Measurements from ENCODE around the gene VPS37C. TPM values are rescaled to one million over a fixed set of nuclear protein-coding genes. Genes with fewer than 3 reads are reported as not detected.
A peak's percentile ranks its signal among the peaks of the same experiment; 100 is the strongest.
"Not testable (repeated sequence)": the region's sequence is repeated elsewhere in the genome, so short reads cannot be mapped to it uniquely, and the experiment has no call there.

VPS37C gene
- total RNA-seq, 3 donors from 2014 or later (not counting 1 experiment from before 2014, with no cell fraction given), result 6.4 to 6.9 (median 6.5) TPM

DNA sequence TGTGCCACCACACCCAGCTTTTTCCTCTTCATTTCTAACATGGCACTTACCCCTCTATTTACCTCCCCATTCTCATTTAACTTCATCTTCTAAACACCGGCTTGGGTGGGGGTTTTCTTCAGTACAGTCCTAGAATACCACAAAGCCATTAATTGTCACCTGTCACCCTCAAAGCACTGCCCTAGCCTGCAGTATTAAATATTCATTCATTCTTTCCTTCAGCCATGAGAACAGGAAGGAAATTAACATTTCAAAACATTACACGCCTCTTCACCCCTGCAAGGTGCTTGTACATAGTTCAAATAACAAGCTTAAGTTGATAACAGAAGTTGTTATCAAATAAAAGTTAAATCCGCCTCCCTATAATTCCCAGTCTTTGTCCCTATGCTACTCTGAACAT is 10.7 kb upstream of the VPS37C start:
- no peak overlapping the region for H3K4me3 Mint-ChIP-seq
- DNase-seq, result no peak

GRCh38 chr11:61170566-61170965 is 9.3 kb upstream of the VPS37C start:
- no peak for ATAC-seq
- Mint-ChIP-seq H3K36me3 (no peaks in the 10 kb centered on the region), H3K27me3 (ENCODE audit: low read depth in 2 of 2) (peaks cover 5 to 17% of the 10 kb centered on the region in 2 donors), H3K27ac (no peak overlapping the region), H3K4me3 (no peak overlapping the region), H3K9me3 (no peaks in the 10 kb centered on the region), H3K4me1 (peaks cover 11 to 13% of the 10 kb centered on the region in 2 donors)
- no peak for TF ChIP-seq CTCF (IDR thresholded peaks at IDR 0.05)
- Histone ChIP-seq H3K4me1 (ENCODE audit: control insufficient read depth, insufficient read depth, low read length) (peaks cover 3% of the 10 kb centered on the region), H3K36me3 (ENCODE audit: control insufficient read depth, insufficient read depth, low read length) (no peaks in the 10 kb centered on the region), H3K9me3 (ENCODE audit: control insufficient read depth, insufficient read depth, low read length) (no peaks in the 10 kb centered on the region), H3K27ac (ENCODE audit: low read length) (no peak overlapping the region), H3K4me3 (ENCODE audit: low read length) (no peak overlapping the region), H3K27me3 (ENCODE audit: control insufficient read depth, insufficient read depth, low read length) (peaks cover 2% of the 10 kb centered on the region)
- intact Hi-C loops (cut with micrococcal nuclease), result no loop called here
- no peak for DNase-seq
- 91% methylated on average over 9 of the region's 9 CpGs for WGBS (ENCODE audit: insufficient coverage)

More for the DNA sequence above, 10.7 kb upstream of the VPS37C start:
- Histone ChIP-seq H3K9me3 (ENCODE audit: control insufficient read depth, insufficient read depth, low read length) (no peaks in the 10 kb centered on the region), H3K36me3 (ENCODE audit: control insufficient read depth, insufficient read depth, low read length) (no peaks in the 10 kb centered on the region), H3K27me3 (ENCODE audit: control insufficient read depth, insufficient read depth, low read length) (peaks cover 2% of the 10 kb centered on the region), H3K27ac (ENCODE audit: low read length) (no peak overlapping the region), H3K4me1 (ENCODE audit: control insufficient read depth, insufficient read depth, low read length) (peaks cover 3% of the 10 kb centered on the region), H3K4me3 (ENCODE audit: low read length) (no peak overlapping the region)
- Mint-ChIP-seq H3K9me3 (no peaks in the 10 kb centered on the region), H3K36me3 (no peaks in the 10 kb centered on the region), H3K27ac (no peak overlapping the region), H3K4me1 (peaks cover 11 to 13% of the 10 kb centered on the region in 2 donors), H3K27me3 (ENCODE audit: low read depth in 2 of 2) (peaks cover 9 to 27% of the 10 kb centered on the region in 2 donors)
- WGBS (ENCODE audit: insufficient coverage), result 33% methylated on average over 3 of the region's 3 CpGs
- intact Hi-C loops (cut with micrococcal nuclease), result no loop called here
- peak in 1 of 3 donors; percentile 17 for ATAC-seq
- TF ChIP-seq CTCF (IDR thresholded peaks at IDR 0.05), result no peak

DNA sequence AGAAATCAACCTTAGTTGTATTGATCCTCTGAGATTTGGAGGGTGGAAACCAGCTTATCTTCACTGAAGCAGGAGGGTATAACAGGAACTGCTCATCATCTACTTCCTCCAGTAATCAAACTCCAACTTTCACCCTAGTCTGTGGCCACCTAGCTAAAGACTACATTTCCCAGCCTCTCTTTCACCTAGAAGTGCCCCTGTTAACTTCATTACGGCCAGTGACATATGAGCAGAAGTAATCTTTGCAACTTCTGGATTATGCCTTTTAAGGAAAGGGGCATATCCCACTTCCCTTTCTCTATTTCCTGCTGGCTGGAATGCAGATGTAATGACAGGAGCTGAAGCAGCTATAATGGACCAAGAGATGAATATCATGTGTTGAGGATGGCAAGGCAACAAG is 7.6 kb upstream of the VPS37C start:
- no peak overlapping the region for H3K27ac Mint-ChIP-seq
- H3K36me3 Mint-ChIP-seq, result no peaks in the 10 kb centered on the region
- peaks cover 8 to 14% of the 10 kb centered on the region in 2 donors for H3K27me3 Mint-ChIP-seq (ENCODE audit: low read depth in 2 of 2)
- no peak overlapping the region for H3K4me3 Mint-ChIP-seq
- ATAC-seq, result no peak
- no peaks in the 10 kb centered on the region for H3K9me3 Mint-ChIP-seq
- H3K36me3 ChIP-seq (ENCODE audit: control insufficient read depth, insufficient read depth, low read length), result no peaks in the 10 kb centered on the region
- peaks cover 8% of the 10 kb centered on the region for H3K4me1 ChIP-seq (ENCODE audit: control insufficient read depth, insufficient read depth, low read length)
- no peaks in the 10 kb centered on the region for H3K27me3 ChIP-seq (ENCODE audit: control insufficient read depth, insufficient read depth, low read length)
- no peak for DNase-seq
- H3K4me1 Mint-ChIP-seq, result peaks cover 22 to 23% of the 10 kb centered on the region in 2 donors
- 85% methylated on average over 1 of the region's 1 CpG for WGBS (ENCODE audit: insufficient coverage)
- H3K4me3 ChIP-seq (ENCODE audit: low read length), result no peak overlapping the region
- intact Hi-C loops (cut with micrococcal nuclease), result no loop called here
- no peak overlapping the region for H3K27ac ChIP-seq (ENCODE audit: low read length)
- H3K9me3 ChIP-seq (ENCODE audit: control insufficient read depth, insufficient read depth, low read length), result no peaks in the 10 kb centered on the region
- no peak for TF ChIP-seq CTCF (IDR thresholded peaks at IDR 0.05)

GRCh38 chr11:61168042-61168688 is 6.9 kb upstream of the VPS37C start:
- peaks cover 10% of the 10 kb centered on the region for H3K4me1 ChIP-seq (ENCODE audit: control insufficient read depth, insufficient read depth, low read length)

GRCh38 chr11:61166331-61166730 is 5.1 kb upstream of the VPS37C start:
- intact Hi-C loops (cut with micrococcal nuclease); DNase-seq; ATAC-seq; H3K27me3 ChIP-seq (ENCODE audit: control insufficient read depth, insufficient read depth, low read length); H3K4me3 Mint-ChIP-seq; H3K27ac ChIP-seq (ENCODE audit: low read length); H3K9me3 ChIP-seq (ENCODE audit: control insufficient read depth, insufficient read depth, low read length); H3K4me3 ChIP-seq (ENCODE audit: low read length); H3K36me3 Mint-ChIP-seq; H3K27me3 Mint-ChIP-seq (ENCODE audit: low read depth in 2 of 2); H3K9me3 Mint-ChIP-seq; H3K27ac Mint-ChIP-seq; H3K36me3 ChIP-seq (ENCODE audit: control insufficient read depth, insufficient read depth, low read length): not testable (repeated sequence)
- H3K4me1 ChIP-seq (ENCODE audit: control insufficient read depth, insufficient read depth, low read length), result peaks cover 20% of the 10 kb centered on the region
- 96% methylated on average over 22 of the region's 31 CpGs for WGBS (ENCODE audit: insufficient coverage)
- H3K4me1 Mint-ChIP-seq, result peaks cover 23% of the 10 kb centered on the region in 2 donors

More at GRCh38 chr11:61168042-61168688, 6.9 kb upstream of the VPS37C start:
- TF ChIP-seq CTCF (IDR thresholded peaks at IDR 0.05), result no peak
- Histone ChIP-seq H3K4me3 (ENCODE audit: low read length) (no peak overlapping the region), H3K27me3 (ENCODE audit: control insufficient read depth, insufficient read depth, low read length) (no peaks in the 10 kb centered on the region), H3K27ac (ENCODE audit: low read length) (no peak overlapping the region), H3K9me3 (ENCODE audit: control insufficient read depth, insufficient read depth, low read length) (no peaks in the 10 kb centered on the region), H3K36me3 (ENCODE audit: control insufficient read depth, insufficient read depth, low read length) (no peaks in the 10 kb centered on the region)
- Mint-ChIP-seq H3K27me3 (ENCODE audit: low read depth in 2 of 2) (peaks cover 7 to 9% of the 10 kb centered on the region in 2 donors), H3K27ac (no peak overlapping the region), H3K9me3 (no peaks in the 10 kb centered on the region), H3K36me3 (no peaks in the 10 kb centered on the region), H3K4me1 (peaks cover 23 to 25% of the 10 kb centered on the region in 2 donors), H3K4me3 (no peak overlapping the region)
- no peak for DNase-seq
- intact Hi-C loops (cut with micrococcal nuclease), result no loop called here
- ATAC-seq, result no peak
- WGBS (ENCODE audit: insufficient coverage), result 95% methylated on average over 6 of the region's 9 CpGs
